ENCODE results near the gene TREX2. TPM values are rescaled to one million over a fixed set of nuclear protein-coding genes. Genes with fewer than 3 reads are reported as not detected.

Gene TREX2
- total RNA-seq, 1 donor from 2014 or later = 9.6 TPM

DNA sequence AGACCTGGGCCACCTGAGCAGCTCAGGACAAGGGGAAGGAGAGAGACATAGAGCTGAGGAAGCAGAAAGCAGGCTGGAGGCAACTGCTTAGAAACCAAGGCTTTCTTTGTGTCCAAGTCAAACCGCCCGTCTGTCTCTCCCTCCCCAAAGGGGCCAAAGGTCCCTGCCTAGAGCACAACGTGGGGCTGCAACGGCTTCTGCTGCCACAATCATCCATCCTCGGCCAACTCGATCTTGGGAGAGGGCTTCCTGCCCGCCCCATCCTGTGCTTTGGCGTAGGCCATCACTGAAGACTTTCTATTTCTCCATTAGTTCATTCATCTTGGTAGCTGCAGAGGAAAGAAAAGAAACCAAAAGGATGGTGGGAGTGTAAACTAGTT lies 1.7 kb upstream of the TREX2 start:
- no peaks in the 10 kb centered on the region for H3K27me3 ChIP-seq
- intact Hi-C loops (cut with DNase I) = no loop called here

DNA sequence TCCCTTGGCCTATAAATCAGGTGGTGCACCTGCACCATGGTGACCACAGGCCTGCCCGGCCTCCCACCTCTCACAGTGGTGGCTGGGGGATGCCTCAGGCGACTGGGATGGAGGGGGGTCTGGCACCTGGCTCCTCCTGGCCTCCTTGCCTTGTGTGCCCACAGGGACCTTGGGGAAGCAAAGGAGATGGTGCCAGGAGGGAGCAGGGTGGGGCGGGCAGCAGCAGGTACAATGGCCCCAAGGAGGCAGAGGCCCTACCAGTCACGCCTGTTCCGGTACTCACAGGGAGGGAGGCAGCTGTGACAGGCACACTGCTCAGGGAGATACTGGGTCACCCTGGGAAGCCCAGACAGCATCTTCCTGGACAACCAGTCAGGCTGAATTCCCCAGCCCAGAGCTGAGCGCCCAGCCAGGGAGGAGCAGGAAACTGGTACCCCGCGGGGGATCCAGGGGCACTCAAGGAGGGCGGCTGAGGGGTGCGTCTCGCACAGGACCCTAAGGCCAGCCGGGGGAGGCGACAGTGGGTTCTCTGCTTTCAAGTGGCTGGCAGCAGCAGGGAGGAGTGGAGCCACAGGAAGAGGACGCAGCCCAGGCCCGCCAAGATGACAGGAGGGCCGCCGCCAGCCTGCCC lies 1.2 kb upstream of the TREX2 start:
- TF ChIP-seq POLR2AphosphoS5 (IDR thresholded peaks at IDR 0.05; ENCODE audit: insufficient read depth in 1 of 2, low read depth in 1 of 2) (no peak), CTCF (IDR thresholded peaks at IDR 0.05) (no peak), POLR2A (IDR thresholded peaks at IDR 0.05) (no peak)
- no peak overlapping the region for H3K27ac ChIP-seq
- H3K9me3 ChIP-seq = no peaks in the 10 kb centered on the region
- H3K4me1 ChIP-seq = no peaks in the 10 kb centered on the region
- no peaks in the 10 kb centered on the region for H3K36me3 ChIP-seq
- H3K4me3 ChIP-seq = no peak overlapping the region
- intact Hi-C loops (cut with DNase I) = no loop called here
- no peak for DNase-seq (ENCODE audit: extremely low spot score in 2 of 2)
- H3K27me3 ChIP-seq = no peaks in the 10 kb centered on the region

More for the DNA sequence above, 1.7 kb upstream of the TREX2 start:
- Histone ChIP-seq H3K36me3 (no peaks in the 10 kb centered on the region), H3K4me1 (no peaks in the 10 kb centered on the region), H3K4me3 (no peak overlapping the region), H3K27ac (no peak overlapping the region), H3K9me3 (no peaks in the 10 kb centered on the region)
- TF ChIP-seq POLR2AphosphoS5 (IDR thresholded peaks at IDR 0.05; ENCODE audit: insufficient read depth in 1 of 2, low read depth in 1 of 2) (no peak), CTCF (IDR thresholded peaks at IDR 0.05) (no peak), POLR2A (IDR thresholded peaks at IDR 0.05) (no peak)
- no peak for DNase-seq (ENCODE audit: extremely low spot score in 2 of 2)

DNA sequence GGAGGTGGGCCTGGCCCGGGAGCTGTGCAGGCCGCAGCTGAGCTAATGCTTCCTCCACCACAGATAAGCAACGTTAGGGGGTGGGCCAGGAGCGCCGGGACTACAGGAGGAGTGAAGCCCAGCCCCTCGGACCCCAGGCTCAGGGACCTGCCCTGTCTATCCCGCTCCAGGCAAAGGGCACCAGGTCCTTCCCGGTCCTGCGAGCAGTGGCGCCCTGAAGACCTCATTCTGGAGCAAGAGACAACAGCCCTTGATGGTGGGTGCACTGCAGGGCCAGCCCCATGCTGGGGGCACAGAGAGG lies 730 bp upstream of the TREX2 start:
- Histone ChIP-seq H3K9me3 (no peaks in the 10 kb centered on the region), H3K4me3 (no peak overlapping the region), H3K27ac (no peak overlapping the region), H3K27me3 (no peaks in the 10 kb centered on the region), H3K4me1 (no peaks in the 10 kb centered on the region), H3K36me3 (no peaks in the 10 kb centered on the region)
- no peak for TF ChIP-seq POLR2A (IDR thresholded peaks at IDR 0.05)
- TF ChIP-seq CTCF (IDR thresholded peaks at IDR 0.05) = no peak
- no peak for TF ChIP-seq POLR2AphosphoS5 (IDR thresholded peaks at IDR 0.05; ENCODE audit: insufficient read depth in 1 of 2, low read depth in 1 of 2)
- DNase-seq (ENCODE audit: extremely low spot score in 2 of 2) = no peak
- intact Hi-C loops (cut with DNase I) = no loop called here

GRCh38 chrX:153445106-153445855 lies 575 bp downstream of the TREX2 start:
- Histone ChIP-seq H3K36me3 (no peaks in the 10 kb centered on the region), H3K27ac (no peak overlapping the region), H3K9me3 (no peaks in the 10 kb centered on the region), H3K4me3 (no peak overlapping the region), H3K4me1 (no peaks in the 10 kb centered on the region), H3K27me3 (no peaks in the 10 kb centered on the region)
- DNase-seq (ENCODE audit: extremely low spot score in 2 of 2) = no peak
- no peak for TF ChIP-seq POLR2AphosphoS5 (IDR thresholded peaks at IDR 0.05; ENCODE audit: insufficient read depth in 1 of 2, low read depth in 1 of 2)
- TF ChIP-seq POLR2A (IDR thresholded peaks at IDR 0.05) = no peak
- no peak for TF ChIP-seq CTCF (IDR thresholded peaks at IDR 0.05)
- intact Hi-C loops (cut with DNase I) = no loop called here

DNA sequence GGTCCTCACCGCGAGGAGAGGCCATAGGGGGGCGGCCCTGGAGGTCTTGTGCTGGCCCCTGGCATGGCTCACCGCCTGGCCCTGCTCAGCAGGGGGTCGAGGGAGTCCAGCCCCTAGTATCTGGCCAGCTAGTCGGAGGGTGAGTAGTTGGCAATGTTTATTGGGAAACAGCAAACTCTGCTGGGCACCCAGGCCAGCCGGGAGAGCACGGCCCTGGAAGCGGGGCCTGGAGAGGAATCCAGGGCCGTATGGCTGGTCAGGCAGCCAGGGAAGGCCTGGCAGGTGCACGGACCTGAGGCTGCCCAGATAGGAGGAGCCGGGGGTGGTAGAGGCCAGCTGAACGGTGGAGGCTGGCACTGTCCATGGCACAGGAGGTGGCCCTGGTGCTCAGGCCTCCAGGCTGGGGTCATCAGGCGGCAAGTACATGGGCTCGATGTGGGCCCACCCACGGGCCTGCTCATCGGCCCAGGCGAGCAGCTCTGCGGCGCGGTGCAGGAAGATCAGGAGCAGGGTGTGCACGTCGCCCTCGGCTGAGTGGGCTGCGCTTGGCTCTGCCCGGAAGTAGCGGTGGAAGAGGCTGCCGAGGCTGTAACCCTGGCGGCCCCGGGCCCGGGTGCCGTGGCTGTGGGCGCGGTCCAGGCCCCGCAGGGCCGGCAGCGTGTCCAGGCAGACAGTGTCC lies 1.4 kb downstream of the TREX2 start:
- H3K27me3 ChIP-seq = no peaks in the 10 kb centered on the region
- no peak overlapping the region for H3K4me3 ChIP-seq
- H3K4me1 ChIP-seq = no peaks in the 10 kb centered on the region
- DNase-seq (ENCODE audit: extremely low spot score in 2 of 2) = no peak
- TF ChIP-seq CTCF (IDR thresholded peaks at IDR 0.05) (no peak), POLR2A (IDR thresholded peaks at IDR 0.05) (no peak), POLR2AphosphoS5 (IDR thresholded peaks at IDR 0.05; ENCODE audit: insufficient read depth in 1 of 2, low read depth in 1 of 2) (no peak)
- no peaks in the 10 kb centered on the region for H3K9me3 ChIP-seq
- H3K36me3 ChIP-seq = no peaks in the 10 kb centered on the region
- intact Hi-C loops (cut with DNase I) = no loop called here
- no peak overlapping the region for H3K27ac ChIP-seq

All from vagina (tissue), 2 donors.